DLD1 (cell line): Measurements from ENCODE around the gene EEF1G.

ENCODE experiments used
- in situ Hi-C: cut with HindIII; loops from 2 replicates; pipeline ENCODE4 v1.10.0; 2017; ENCODE audit warnings: low sequenced_read_pairs

Gene EEF1G

DNA sequence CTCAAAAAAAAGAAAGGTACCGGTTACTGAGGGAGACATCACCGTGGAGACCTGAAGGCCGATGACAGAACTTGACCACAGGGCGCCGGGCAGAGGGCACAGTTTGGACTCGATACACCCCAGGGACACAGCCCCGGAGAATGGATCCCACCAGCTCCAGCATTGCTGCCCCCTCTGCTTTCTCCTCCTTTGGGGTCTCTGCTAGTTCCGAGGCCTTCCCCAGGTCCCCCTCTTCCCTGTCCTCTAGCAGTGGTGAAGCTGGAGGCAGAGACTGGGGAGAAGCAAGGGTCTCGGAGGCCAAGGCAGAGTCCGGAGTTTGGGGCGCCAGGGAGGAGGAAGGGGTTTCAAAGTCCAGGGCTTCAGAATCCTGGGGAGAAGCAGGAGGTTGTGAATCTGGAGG, 4.8 kb upstream of the EEF1G start:
- in situ Hi-C loops = no loop called here

DNA sequence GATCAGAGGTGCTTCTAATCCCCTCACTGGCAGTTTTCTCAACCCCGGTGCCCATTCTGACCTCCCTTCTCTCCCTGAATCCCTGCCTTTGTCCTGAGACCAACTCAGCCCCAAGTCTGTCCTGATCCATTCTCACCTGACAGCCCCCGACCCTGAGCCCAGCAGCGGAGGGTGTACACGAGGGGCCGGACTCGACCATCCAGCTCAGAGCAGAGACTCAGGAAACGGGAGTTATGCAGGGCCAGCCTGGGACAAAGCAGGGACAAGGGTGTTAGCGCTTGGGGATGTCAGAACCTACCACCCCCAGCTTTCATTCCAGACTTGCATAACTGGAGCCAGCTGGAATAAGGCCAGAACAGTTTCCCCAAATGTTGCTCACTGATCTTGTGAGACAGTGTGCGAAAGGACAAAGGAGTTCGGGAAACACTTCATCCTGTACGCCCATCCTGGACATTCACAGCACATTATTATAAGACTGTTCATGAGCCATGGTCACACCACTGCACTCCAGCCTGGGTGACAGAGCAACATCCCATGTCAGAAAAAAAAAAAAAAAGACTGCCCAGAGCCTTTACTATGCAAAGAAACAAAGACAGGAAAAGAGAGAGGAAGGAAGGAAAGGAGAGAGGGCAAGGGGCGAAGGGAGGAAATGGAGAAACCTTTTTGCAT, 3.5 kb upstream of the EEF1G start:
- in situ Hi-C loops = no loop called here

DNA sequence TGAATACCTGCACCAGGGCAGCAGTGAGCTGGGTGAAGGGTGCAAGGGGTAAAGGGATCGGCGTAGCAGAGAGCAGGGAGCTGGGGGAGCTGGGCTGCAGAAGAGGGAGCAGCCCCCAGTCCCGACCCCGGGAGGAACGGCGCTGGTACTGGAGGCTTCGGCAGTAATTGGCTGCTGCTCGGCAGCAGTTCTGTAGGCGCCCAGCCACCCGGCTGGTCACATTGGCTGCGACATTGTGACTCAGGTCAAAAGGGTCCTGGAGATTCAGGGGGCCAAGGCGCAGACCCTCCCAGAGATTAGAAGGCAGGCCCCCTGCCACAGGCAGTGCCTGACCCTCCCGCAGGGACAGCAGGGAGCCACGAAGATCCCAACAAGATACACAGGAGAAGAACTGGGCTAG, 2.1 kb upstream of the EEF1G start:
- in situ Hi-C loops = no loop called here

DNA sequence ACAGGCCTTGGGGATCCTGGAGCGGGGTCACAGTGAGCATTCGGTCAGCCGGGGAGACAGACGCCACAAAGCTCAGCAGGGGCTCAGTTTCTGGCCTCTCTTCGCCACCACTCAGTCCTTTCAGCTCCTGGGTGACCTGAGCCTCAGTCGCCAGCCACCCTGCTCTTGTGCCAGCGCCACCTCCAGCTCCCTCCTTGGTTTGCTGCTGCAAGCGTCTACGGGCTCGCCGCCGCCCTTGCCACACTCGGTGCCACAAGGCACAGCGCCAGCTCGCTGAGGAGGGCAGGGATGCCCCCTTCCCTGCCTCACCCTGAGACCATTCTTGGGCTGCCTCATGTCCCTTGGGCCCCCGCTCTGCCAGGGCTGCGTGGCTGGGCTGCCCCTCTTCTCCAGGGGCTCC, 1.5 kb upstream of the EEF1G start:
- in situ Hi-C loops = no loop called here

- in situ Hi-C loops = loop anchor here (25.0 kb wide), 1 partner anchor 137 kb away; no protein-coding TSS in a partner anchor
Observed at GRCh38 chr11:62574363-62575071, 826 bp upstream of the EEF1G start.

DNA sequence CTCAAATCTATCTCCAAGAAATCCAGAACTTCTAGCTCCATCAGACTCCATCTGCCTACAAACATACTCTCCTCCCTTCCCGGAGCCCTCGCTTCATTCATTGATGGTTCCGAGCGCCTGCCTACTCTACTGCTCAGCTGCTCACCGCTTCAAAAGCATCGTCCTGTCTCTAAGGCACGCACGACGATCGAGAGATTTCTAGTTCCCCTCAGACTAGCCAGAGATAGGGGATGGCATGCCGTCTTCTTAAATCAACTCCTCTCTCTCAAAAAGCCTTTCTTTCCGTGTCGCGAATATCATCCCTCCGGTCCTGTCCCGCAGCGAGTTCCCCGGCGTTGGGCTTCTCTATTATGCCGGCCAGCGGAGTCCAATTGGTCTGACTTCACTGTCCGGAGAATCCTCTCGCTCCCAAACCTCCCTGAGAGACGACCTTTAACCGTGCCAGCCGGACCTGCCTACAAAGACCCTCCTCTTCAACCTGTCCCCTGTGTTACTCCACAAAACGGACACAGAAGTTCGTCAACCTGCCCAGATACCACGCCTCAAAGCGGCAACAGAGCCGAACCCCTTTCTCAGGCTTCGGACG, 592 bp downstream of the EEF1G start:
- in situ Hi-C loops = loop anchor here (25.0 kb wide), 1 partner anchor 136 kb away; no protein-coding TSS in a partner anchor

DNA sequence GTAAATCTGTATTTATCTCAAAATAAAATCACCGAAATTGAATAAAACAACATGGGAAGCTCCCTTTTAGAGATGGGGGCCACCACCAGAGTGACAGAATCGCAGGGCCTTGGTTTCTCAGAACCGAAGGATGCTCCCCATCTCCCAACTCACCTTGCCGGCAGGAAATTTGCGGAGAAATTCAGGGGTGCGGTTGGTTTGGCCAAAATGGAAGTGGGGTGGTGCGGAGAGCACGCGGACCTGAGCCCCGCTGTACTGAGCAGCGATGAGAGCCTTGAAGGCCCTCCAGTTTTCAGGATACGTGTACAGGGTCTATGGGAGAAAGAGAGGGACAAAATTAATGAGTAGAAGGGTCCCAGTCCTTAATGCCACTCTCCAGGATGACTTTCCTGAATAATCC, 1.3 kb downstream of the EEF1G start:
- in situ Hi-C loops = loop anchor here (25.0 kb wide), 1 partner anchor 135 kb away; no protein-coding TSS in a partner anchor

DNA sequence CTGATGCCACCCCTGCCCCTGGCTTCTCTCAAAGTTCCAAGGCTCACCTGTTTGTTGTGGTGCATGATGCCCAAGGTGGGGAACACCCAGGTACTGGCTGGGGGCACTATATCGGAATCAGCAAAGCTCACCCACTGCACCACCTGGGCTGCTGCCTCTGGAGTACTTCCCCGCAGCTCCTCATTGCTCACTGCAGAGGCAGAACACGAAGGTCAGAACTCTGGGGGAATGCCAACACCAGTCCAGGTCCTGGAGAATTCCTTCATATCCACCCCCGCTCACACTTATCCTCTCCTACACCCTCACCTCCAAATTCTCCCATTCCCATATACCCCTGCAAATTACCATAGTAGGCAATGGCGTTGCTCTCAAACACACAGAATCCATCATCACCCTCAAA, 2.2 kb downstream of the EEF1G start:
- in situ Hi-C loops = loop anchor here (25.0 kb wide), 1 partner anchor 134 kb away; no protein-coding TSS in a partner anchor

- in situ Hi-C loops = loop anchor here (25.0 kb wide), 1 partner anchor 134 kb away; no protein-coding TSS in a partner anchor
Observed at GRCh38 chr11:62570903-62571302, 2.8 kb downstream of the EEF1G start.

- in situ Hi-C loops = loop anchor here (25.0 kb wide), 1 partner anchor 132 kb away; no protein-coding TSS in a partner anchor
Observed at GRCh38 chr11:62569611-62570010, 4.1 kb downstream of the EEF1G start.

DNA sequence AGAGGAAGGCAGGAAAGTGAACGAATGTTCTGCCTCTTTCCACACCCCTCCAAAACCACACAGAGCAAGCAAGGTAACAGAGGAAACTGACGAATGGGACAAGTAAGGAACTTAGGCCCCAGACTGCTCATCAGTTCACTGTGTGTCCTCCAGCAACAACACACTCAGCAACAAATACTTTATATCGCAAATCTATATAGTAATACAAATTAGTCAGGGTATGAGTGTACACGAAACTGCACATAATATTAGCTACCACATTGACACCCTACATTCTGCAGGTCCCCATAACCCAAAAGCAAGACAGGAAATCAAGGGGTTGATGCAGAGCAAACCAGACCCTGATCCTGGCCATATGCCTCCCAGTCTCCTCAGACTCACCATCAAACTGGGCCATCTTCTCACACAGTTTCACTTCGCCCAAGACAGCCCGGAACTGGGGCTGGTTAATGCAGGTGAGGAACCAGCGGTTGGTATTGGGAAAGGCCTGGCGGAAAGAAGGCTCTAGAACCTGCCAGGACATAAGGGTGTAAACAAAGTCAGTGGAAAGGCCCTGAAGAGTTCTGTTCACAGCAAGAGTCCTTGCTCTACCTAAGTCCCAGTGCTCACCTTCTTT, 6.6 kb downstream of the EEF1G start:
- in situ Hi-C loops = loop anchor here (25.0 kb wide), 1 partner anchor 130 kb away; no protein-coding TSS in a partner anchor

DNA sequence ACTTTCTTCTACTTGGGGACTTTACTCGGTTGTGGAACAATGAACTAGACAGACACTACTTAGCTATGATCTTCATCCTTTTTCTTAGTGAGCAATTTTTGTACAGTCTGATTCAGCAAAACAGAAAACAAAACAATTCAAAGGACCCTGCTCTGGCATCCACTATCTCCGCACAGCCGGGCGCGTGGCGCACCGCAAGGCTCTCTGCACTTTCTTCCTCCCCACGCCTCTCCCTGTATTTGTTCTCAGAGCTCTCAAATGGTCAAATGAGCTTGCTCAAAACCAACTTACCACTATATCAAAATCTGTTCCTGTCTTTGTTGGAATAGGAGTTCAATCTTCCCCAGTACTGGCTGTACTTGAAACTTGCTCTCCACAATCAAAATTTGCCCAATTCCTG, 7.4 kb downstream of the EEF1G start:
- in situ Hi-C loops = loop anchor here (25.0 kb wide), 1 partner anchor 129 kb away; no protein-coding TSS in a partner anchor

DNA sequence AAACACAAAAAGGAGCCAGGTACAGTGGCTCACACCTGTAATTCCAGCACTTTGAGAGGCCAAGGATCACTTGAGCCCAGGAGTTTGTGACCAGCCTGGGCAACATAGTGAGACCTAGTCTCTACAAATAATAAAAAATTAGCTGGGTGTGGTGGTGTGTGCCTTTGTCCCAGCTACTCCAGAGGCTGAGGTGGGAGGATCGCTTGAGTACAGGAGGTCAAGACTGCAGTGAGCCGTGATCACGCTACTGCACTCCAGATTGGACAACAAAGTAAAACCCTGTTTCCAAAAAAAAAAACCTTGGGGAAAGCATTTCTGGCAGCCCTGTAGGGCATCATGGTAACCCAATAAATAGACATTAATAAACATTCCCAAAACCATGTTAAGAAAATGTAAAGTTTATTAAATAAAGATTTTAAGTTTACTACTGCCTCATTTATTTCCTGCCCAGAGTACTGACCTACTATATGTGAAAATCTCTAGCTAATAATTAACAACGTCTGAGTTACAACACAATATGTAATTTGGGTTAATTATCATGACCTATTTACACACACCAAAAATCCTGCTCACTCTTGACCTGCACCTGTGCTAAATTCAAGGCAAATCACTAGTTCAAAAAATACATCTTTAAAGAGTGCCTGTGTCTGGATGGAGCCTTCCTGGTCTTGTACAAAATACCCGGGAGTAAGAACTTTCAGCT, 8.4 kb downstream of the EEF1G start:
- in situ Hi-C loops = loop anchor here (25.0 kb wide), 1 partner anchor 128 kb away; no protein-coding TSS in a partner anchor

GRCh38 chr11:62561677-62562230, 11.9 kb downstream of the EEF1G start:
- in situ Hi-C loops = loop anchor here (25.0 kb wide), 1 partner anchor 124 kb away; no protein-coding TSS in a partner anchor

GRCh38 chr11:62560566-62561103, 13.1 kb downstream of the EEF1G start:
- in situ Hi-C loops = loop anchor here (25.0 kb wide), 1 partner anchor 123 kb away; no protein-coding TSS in a partner anchor

DNA sequence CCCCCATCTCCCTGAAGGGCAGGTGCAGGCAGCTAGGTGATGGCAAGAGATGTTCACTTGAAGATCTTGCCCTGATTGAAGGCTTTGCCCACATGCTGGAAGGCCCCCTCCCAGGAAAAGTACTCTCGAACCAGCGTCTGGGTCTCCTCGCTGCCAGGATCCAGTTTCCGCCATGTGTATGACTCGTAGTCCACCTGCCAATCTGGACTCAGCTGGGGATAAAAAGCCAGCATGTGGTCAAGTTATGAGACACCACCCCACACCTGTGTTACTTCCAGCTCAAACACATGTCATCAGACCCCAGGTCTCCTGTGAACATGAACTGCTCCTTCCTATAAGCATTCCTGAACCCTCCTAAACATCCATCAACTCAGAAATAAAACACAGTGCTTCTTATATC, 14.1 kb downstream of the EEF1G start:
- in situ Hi-C loops = loop anchor here (25.0 kb wide), 1 partner anchor 122 kb away; no protein-coding TSS in a partner anchor

GRCh38 chr11:62559204-62559603, 14.5 kb downstream of the EEF1G start:
- in situ Hi-C loops = loop anchor here (25.0 kb wide), 1 partner anchor 122 kb away; no protein-coding TSS in a partner anchor

GRCh38 chr11:62558669-62559068, 15.0 kb downstream of the EEF1G start:
- in situ Hi-C loops = loop anchor here (25.0 kb wide), 1 partner anchor 121 kb away; no protein-coding TSS in a partner anchor

GRCh38 chr11:62556875-62557631, 16.6 kb downstream of the EEF1G start:
- in situ Hi-C loops = loop anchor here (25.0 kb wide), 1 partner anchor 120 kb away; no protein-coding TSS in a partner anchor
